GM21390 (cell line): ENCODE measurements around the gene NCLN.
"Not testable (repeated sequence)": the region's sequence is repeated elsewhere in the genome, so short reads cannot be mapped to it uniquely, and the experiment has no call there.

Source experiments
- ATAC-seq: cut with Tn5 transposase; IDR thresholded peaks from one replicate; pipeline ENCODE4 v1.9.1; 2021; ENCODE audit not compliant: unreplicated experiment

NCLN gene

GRCh38 chr19:3185461-3186159, at the start of gene NCLN:
TSS of gene NCLN (plus strand) at chr19:3185930. CDS start at chr19:3186031, 101 bp downstream.
- ATAC-seq, result peak; percentile 59

GRCh38 chr19:3135961-3136683, 49.6 kb upstream of the NCLN start, which contains the start of gene GNA15:
TSS of gene GNA15 (plus strand) at chr19:3136033. CDS start at chr19:3136451, 418 bp downstream.
- no peak for ATAC-seq

DNA sequence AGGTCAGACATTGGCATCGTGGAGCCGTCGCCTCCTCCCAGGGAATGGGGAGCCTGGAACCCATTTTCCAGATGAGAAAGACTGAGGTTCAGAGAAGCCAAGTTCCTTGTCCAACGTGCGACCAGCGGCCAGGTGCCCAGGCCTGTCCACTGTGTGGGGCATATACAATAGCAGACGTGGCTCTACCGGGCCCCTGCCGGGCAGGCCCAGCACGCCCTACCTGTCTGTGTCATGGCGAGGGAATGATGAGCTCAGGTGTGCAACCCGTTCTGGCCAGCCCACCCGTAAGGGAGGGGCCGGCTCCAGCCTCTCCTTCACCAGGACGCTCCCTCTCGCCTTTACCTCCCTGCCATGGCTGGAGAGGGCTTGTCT, 49.1 kb upstream of the NCLN start:
- ATAC-seq, result no peak

DNA sequence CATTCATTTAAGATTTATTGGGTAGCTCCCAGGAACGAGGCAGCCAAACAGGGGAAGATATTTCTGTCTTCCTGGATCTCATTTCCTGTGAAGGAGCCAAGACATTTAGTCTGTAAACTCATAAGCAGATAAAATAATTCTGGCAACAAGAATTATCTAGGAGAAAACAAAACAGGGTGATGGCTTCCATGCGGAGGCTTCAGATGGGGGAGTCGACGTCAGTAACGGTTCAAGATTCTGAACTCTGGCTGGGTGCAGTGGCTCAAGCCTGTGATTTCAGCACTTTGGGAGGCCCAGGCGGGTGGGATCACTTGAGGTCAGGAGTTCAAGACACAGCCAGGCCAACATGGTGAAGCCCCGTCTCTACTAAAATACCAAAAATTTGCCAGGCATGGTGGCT, 48.6 kb upstream of the NCLN start:
- no peak for ATAC-seq

DNA sequence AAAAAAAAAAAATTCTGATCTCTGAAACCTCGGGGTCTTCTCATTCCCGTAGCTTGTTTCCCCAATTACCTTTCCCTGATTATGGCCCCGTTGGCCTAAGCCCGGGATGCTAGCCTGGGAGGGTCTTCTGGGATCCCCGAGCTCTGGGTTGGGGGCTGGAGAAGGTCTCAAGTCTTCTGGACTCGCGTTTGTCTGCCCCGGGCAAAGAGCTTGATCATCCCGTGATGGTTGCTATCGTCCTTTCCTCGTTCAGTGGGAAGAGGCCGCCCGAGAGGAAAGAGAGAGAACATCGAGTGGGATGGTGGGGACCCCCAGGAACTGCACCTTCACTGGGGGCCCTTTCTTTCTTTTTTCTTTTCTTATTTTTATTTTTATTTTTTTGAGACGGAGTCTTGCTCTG, 47.5 kb upstream of the NCLN start:
- no peak for ATAC-seq

- no peak for ATAC-seq
Measured at GRCh38 chr19:3140667-3141038, 45.1 kb upstream of the NCLN start.

- no peak for ATAC-seq
Measured at GRCh38 chr19:3142292-3142670, 43.4 kb upstream of the NCLN start.

DNA sequence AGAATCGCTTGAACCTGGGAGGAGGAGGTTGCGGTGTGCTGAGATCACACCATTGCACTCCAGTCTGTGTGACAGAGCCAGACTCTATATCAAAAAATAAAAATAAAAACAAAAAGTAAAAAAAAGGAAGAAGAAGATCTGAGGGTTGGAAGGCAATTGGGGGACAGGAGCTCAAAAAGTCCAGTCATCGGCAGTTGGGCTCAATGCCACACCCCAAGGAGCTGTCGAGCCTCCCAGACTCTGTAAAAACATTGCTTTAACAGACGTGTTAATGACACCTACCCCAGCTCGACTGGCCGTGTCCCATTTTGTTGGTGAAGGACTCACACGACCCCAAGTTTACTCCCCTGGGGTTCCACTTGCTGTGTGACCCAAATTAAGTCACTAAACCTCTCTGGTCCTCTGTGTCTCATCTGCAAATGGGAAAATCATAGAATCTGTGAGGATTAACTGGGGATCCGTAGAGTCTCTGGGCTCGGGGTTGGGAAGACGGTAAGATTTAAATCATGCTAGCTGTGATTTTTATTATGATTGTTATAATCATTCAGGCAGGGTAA, 42.9 kb upstream of the NCLN start:
- no peak for ATAC-seq

- no peak for ATAC-seq
Measured at GRCh38 chr19:3145909-3146676, 39.6 kb upstream of the NCLN start.

DNA sequence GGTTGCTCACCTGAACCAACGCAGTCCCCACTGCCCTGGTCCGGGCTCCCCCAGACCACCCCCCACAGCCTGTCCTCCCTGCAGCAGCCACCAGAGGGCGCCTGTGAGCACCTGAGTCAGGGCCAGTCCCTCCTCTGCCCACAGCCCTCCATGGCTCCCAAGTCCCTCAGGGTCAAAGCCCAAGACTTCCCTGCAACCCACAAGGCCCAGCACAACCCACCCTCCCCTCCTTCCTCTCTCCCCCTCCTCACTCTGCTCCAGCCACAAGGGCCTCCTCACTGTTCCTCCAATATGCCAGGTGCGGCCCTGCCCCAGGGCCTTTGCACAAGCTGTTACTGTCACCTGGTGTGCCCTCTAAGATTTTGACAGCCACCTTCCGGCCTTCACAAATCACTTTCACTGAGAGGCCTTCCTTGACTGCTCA, 39.0 kb upstream of the NCLN start:
- no peak for ATAC-seq

DNA sequence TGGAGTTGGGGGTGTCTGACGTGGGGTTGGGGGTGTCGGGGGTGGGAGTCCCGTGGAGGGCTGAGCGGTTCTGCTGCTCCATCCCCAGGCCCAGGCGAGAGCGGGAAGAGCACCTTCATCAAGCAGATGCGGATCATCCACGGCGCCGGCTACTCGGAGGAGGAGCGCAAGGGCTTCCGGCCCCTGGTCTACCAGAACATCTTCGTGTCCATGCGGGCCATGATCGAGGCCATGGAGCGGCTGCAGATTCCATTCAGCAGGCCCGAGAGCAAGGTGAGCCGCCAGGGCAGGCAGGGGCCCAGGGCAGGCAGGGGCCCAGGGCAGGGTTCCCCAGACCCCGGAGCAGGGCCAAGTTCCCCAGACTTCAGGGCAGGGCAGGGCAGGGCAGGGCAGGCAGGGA, 37.2 kb upstream of the NCLN start:
- no peak for ATAC-seq

DNA sequence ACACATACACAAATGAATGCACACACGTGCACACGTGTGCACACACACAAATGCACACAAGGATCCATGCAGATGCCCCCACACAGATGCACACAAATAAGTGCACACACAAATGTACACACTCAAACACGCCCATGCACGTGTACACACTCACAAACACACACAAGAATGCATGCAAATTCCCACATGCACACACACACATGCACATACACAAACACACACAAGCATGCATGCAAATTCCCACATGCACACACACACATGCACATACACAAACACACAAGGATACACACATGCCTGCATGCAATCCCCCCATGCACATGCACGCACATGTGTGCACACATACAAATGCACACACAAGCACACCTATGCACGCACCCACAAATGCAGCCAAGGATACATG, 36.6 kb upstream of the NCLN start:
- ATAC-seq, result no peak

DNA sequence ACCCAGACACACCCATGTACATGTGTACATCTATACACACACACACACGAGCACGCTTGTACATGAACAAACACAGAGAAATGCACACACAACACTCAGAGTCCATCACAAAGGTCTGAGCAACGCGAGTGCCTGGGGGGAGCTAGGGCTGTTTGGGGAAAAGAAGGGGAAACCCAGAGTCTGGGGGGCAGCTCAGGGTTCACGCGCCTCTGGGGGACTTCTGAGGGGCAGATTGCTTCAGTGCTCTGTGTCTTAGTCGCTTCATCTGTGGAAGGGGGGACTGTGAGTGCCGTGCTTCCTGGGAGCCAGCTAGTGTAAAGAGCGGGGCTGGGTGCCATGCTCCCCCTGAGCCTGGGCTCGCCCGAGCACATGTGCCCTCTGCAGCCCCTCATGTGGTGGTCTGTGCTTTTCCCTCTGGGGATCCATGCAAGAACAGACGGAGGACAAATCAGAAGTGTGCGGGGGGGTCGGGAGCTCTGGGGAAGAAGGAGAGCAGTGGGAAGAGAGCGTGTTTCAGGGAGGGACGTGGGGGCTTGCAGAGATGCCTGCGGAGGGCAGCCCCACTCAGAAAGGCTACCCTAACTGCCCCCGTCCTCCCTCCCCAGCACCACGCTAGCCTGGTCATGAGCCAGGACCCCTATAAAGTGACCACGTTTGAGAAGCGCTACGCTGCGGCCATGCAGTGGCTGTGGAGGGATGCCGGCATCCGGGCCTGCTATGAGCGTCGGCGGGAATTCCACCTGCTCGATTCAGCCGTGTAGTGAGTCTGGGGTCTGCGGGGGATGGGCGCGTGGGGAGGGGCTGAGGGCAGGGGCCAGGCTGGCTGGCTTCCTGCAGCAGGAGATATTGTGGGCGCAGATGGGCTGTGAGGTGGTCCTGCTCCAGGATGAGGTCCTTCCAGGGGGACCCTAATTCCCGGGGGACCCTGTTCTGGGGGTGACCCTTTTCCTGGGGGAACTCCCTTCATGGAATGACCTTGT, 35.9 kb upstream of the NCLN start:
- ATAC-seq, result no peak

DNA sequence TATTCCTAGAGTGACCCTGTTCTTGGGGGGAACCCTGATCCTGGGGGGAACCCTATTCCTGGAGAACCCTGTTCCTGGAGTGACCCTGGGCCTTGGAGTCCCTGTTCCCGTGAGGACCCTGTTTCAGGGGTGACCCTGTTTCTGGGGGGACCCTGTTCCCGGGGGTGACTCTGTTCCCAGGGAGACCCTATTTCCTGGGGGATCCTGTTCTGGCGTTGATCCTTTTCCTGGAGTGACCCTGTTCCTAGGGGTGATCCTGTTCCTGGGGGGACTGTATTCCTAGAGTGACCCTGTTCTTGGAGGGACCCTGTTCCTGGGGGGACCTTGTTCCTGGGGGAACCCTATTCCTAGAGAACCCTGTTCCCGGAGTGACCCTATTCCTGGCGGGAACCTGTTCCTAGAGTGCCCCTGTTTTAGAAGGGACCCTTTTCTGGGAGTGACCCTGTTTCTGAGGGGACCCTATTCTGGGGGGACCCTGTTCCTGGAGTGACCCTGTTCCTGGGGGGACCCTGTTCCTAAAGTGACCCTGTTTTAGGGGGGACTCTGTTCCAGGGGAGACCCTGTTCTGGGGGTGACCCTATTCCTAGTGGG, 34.9 kb upstream of the NCLN start:
- no peak for ATAC-seq

GRCh38 chr19:3151563-3152418, 33.9 kb upstream of the NCLN start:
- ATAC-seq, result no peak

DNA sequence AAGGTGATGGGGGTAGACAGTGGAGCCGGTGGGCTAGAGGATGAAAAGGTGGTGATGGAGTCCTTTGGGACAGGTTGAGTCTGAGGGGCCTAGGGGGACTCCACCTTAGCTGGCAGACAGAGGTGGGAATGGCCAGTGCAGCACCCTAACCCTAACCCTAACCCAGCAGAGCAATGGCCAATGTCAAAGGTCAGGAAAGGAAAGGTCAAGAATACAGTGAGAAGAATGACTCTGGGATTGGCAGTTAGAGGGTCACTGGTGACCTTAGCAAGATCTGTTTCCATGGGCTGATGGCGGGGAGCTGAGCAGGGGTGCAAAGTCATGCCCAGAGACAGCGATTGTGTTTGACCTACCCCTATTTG, 33.3 kb upstream of the NCLN start:
- ATAC-seq, result no peak

DNA sequence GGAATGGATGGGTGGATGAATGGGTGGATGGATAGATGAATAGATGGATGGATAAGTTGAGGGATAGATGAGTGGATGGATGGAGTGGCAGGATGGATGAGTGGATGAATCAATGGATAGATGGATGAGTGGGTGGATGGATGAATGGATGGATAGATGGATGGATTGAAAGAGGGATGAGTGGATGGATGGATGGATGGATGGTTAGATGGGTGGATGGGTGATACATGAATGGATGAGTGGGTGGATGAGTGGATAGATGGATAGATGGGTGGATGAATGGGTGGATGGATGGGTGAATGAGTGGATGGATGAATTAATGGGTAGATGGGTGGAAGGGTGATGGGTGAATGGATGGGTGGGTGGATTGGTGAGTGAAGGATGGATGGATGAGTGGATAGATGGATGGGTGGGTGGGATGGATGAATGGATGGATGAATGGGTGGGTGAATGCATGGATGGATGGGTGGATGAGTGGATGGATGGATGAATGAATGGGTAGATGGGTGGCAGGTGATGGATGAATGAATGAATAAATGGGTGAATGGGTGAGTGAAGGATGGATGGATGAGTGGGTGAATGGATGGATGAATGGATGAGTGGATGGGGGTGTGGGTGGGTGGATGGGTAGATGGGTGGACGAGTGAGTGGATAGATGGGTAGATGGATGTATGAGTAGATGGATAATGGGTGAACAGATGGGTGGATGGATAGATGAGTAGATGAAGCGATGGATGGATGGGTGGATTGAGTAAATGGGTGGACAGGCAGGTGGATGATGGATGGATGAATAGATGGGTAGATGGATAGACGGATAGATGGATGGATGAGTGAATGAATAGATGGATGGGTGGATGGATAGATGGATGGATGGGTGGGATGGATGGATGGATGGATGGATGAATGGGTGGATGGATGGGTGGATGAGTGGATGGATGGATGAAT, 32.2 kb upstream of the NCLN start:
- no peak for ATAC-seq

DNA sequence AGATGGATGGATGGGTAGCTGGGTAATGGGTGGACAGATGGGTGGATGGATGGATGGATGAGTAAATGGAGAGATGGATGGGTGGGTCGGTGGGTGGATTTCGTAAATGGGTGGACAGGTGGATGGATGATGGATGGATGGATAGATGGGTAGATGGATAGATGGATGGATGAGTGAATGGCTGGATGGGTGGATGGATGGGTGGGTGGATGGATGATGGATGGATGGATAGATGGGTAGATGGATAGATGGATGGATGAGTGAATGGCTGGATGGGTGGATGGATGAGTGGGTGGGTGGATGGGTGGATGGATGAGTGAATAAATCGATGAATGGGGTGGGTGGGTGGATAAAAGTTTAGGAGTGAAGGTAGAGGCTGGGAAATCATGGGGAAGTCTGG, 31.3 kb upstream of the NCLN start:
- not testable (repeated sequence) for ATAC-seq
